Keratinocyte (primary cell): ENCODE measurements around the gene EEF2K.

Experiments used
- EZH2 ChIP-seq: IDR thresholded peaks from one replicate; pipeline ENCODE4 v1.6.1; 2012; ENCODE audit warnings: inconsistent platforms, mild to moderate bottlenecking, low read length, moderate library complexity
- TF ChIP-seq, protein P1 (sequence below), 3 experiments: IDR thresholded peaks in 1 of 3; conservative IDR thresholded peaks in 1 of 3; optimal IDR thresholded peaks in 1 of 3; 2 replicates in 2 of 3; 3 replicates in 1 of 3; pipeline versions ENCODE3 to v1.5.1; 2011; ENCODE audit warnings: low read length in 3 of 3, mild to moderate bottlenecking in 3 of 3, moderate library complexity in 2 of 3, control low read depth in 1 of 3, inconsistent platforms in 1 of 3; ENCODE audit not compliant: insufficient read depth in 2 of 3; ENCODE audit errors: extremely low read depth in 1 of 3

DNA sequence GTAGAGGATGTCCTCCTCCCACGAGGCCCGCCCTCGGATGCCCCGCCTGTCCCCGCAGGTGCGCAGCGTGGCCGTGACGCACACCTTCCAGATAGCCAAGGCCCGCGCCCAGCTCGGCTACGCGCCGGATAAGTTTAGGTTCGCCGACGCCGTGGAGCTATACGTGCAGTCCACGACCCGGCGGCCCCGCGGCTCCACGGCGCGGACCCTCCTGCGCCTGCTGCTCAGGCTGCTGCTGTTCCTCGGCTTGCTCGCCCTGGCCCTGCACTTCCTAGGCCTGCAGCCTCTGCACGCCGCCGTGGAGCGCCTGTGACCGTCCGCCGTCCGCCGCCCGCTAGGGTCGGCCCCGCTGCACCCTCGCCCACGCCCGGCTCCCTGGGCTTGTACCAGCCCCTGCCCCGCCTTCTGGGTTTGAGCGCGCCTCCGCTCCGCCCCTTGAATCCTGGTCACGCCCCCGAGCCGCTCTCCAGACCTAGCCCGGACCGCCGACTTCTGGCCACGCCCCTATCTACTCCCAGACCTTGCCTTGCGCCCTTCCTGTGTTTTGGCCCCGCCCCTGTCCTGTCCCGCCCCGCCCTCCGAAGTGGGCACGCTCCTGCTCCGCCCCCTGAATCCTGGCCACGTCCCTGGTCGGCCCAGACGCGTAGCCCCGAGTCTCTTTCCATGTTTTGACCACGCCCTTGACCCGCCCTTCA is 15.8 kb upstream of the EEF2K start:
- TF ChIP-seq, protein P1, sequence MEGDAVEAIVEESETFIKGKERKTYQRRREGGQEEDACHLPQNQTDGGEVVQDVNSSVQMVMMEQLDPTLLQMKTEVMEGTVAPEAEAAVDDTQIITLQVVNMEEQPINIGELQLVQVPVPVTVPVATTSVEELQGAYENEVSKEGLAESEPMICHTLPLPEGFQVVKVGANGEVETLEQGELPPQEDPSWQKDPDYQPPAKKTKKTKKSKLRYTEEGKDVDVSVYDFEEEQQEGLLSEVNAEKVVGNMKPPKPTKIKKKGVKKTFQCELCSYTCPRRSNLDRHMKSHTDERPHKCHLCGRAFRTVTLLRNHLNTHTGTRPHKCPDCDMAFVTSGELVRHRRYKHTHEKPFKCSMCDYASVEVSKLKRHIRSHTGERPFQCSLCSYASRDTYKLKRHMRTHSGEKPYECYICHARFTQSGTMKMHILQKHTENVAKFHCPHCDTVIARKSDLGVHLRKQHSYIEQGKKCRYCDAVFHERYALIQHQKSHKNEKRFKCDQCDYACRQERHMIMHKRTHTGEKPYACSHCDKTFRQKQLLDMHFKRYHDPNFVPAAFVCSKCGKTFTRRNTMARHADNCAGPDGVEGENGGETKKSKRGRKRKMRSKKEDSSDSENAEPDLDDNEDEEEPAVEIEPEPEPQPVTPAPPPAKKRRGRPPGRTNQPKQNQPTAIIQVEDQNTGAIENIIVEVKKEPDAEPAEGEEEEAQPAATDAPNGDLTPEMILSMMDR (optimal IDR thresholded peaks at IDR 0.05 in 1 of 3, IDR thresholded peaks at IDR 0.05 in 1 of 3, conservative IDR thresholded peaks at IDR 0.05 in 1 of 3; ENCODE audit: extremely low read depth in 1 of 3, insufficient read depth in 2 of 3, low read length in 3 of 3): no peak
- TF ChIP-seq EZH2: no peak
